ENCODE results near the gene SH3RF1.
"Not testable (repeated sequence)": the region's sequence is repeated elsewhere in the genome, so short reads cannot be mapped to it uniquely, and the experiment has no call there.

- TF ChIP-seq GTF2F1 (IDR thresholded peaks at IDR 0.05; ENCODE audit: borderline replicate concordance, low read depth, low read length); ATF2 (IDR thresholded peaks at IDR 0.05; ENCODE audit: low read length); POLR2A (IDR thresholded peaks at IDR 0.05; ENCODE audit: control extremely low read depth in 1 of 2, low read depth in 2 of 2, low read length in 2 of 2): not testable (repeated sequence)
Observed at GRCh38 chr4:169287983-169288382, 17.2 kb upstream of the SH3RF1 start.
